PFSK-1 (cell line): ENCODE results near the gene OR10H5. TPM values are rescaled to one million over a fixed set of nuclear protein-coding genes. Genes with fewer than 3 reads are reported as not detected.

ENCODE experiments used
- FOXP2 ChIP-seq: optimal IDR thresholded peaks from 2 replicates; pipeline ENCODE3; 2011; ENCODE audit warnings: borderline replicate concordance, control low read depth, inconsistent platforms; ENCODE audit not compliant: insufficient read depth; ENCODE audit errors: extremely low read length, extremely low read depth
- POLR2AphosphoS5 ChIP-seq: IDR thresholded peaks from 2 replicates; pipeline ENCODE4 v1.6.1; 2012; ENCODE audit warnings: low read depth, mild to moderate bottlenecking, control low read depth, low read length, moderate library complexity
- REST ChIP-seq, 2 experiments: IDR thresholded peaks; 2 replicates each; pipeline versions ENCODE4 v1.6.1 to v1.8.0; 2011 to 2012; ENCODE audit warnings: low read depth in 2 of 2, low read length in 2 of 2, control low read depth in 1 of 2, inconsistent platforms in 1 of 2, mild to moderate bottlenecking in 1 of 2, moderate library complexity in 1 of 2; ENCODE audit not compliant: insufficient read depth in 1 of 2
- SIN3A ChIP-seq: IDR thresholded peaks from 2 replicates; pipeline ENCODE4 v1.6.1; 2012; ENCODE audit warnings: mild to moderate bottlenecking, low read length, moderate library complexity, borderline replicate concordance; ENCODE audit not compliant: insufficient read depth
- TAF1 ChIP-seq: IDR thresholded peaks from 2 replicates; pipeline ENCODE4 v1.6.1; 2012; ENCODE audit warnings: low read length, control low read depth, borderline replicate concordance; ENCODE audit not compliant: insufficient read depth
- polyA plus RNA-seq: library from polyadenylated mRNA; unstranded; fragments of >200 nt; gene quantifications from one replicate; pipeline ENCODE4 v1.2.1, GENCODE V29; 2012; ENCODE audit warnings: low read depth, missing spikeins; ENCODE audit not compliant: insufficient read length

OR10H5 gene
- polyA plus RNA-seq, result not detected

GRCh38 chr19:15787611-15788155 lies at the start of gene OR10H5:
Gene OR10H5 (plus strand): TSS chr19:15787661. CDS start chr19:15794049, 6,388 bp downstream.
- TF ChIP-seq POLR2AphosphoS5 (no peak), FOXP2 (no peak), SIN3A (no peak), TAF1 (no peak), REST (IDR thresholded peaks at IDR 0.05; ENCODE audit: insufficient read depth in 1 of 2, low read depth in 2 of 2, low read length in 2 of 2) (no peak)

- TF ChIP-seq TAF1 (no peak), FOXP2 (no peak), POLR2AphosphoS5 (no peak), SIN3A (no peak), REST (IDR thresholded peaks at IDR 0.05; ENCODE audit: insufficient read depth in 1 of 2, low read depth in 2 of 2, low read length in 2 of 2) (no peak)
Observed at GRCh38 chr19:15737722-15738121, 49.7 kb upstream of the OR10H5 start, which contains the start of gene OR10H3. Gene OR10H3 (plus strand): TSS chr19:15737985. CDS start chr19:15741393, 3,408 bp downstream.

GRCh38 chr19:15740785-15741184 lies 46.7 kb upstream of the OR10H5 start:
- TF ChIP-seq SIN3A (no peak), REST (IDR thresholded peaks at IDR 0.05; ENCODE audit: insufficient read depth in 1 of 2, low read depth in 2 of 2, low read length in 2 of 2) (no peak), FOXP2 (no peak), POLR2AphosphoS5 (no peak), TAF1 (no peak)

- TF ChIP-seq TAF1, result no peak
- TF ChIP-seq FOXP2, result no peak
- no peak for TF ChIP-seq REST (IDR thresholded peaks at IDR 0.05; ENCODE audit: insufficient read depth in 1 of 2, low read depth in 2 of 2, low read length in 2 of 2)
- TF ChIP-seq POLR2AphosphoS5, result no peak
- TF ChIP-seq SIN3A, result no peak
Observed at GRCh38 chr19:15748239-15748638, 39.2 kb upstream of the OR10H5 start.

GRCh38 chr19:15758379-15758778 lies 29.1 kb upstream of the OR10H5 start:
- TF ChIP-seq FOXP2 (no peak), TAF1 (no peak), SIN3A (no peak), REST (IDR thresholded peaks at IDR 0.05; ENCODE audit: insufficient read depth in 1 of 2, low read depth in 2 of 2, low read length in 2 of 2) (no peak), POLR2AphosphoS5 (no peak)
